H1 (cell line): ENCODE measurements around the gene MCM3AP. TPM values are rescaled to one million over a fixed set of nuclear protein-coding genes. Genes with fewer than 3 reads are reported as not detected.

ENCODE experiments used
- EZH2 ChIP-seq: fragments of 200-600 bp; sonication (generic); IDR thresholded peaks from 2 replicates; pipeline ENCODE4 v1.7.1; 2012; ENCODE audit warnings: low read depth, mild to moderate bottlenecking, moderate library complexity, low read length, inconsistent platforms; ENCODE audit not compliant: severe bottlenecking
- polyA plus RNA-seq, 7 experiments: library from polyadenylated mRNA; depleted of rRNA in 3 of 7; stranded (reverse) in 5 of 7; unstranded in 2 of 7; fragments of >200 nt in 5 of 7; fragments of 200-250 nt in 2 of 7; gene quantifications; 1 replicate in 5 of 7; 2 replicates in 1 of 7; 4 replicates in 1 of 7; pipeline versions ENCODE4 v1.2.1 to v1.2.3, GENCODE V29; 2011 to 2013; ENCODE audit warnings: missing spikeins in 2 of 7, mixed read lengths in 2 of 7
- total RNA-seq: library from RNA; stranded (reverse); fragmentation: NEBNext Ultra II Directional; extraction: Animal tissue kit (Norgen Biotek cat#: 25700); gene quantifications from 2 replicates; pipeline ENCODE4 v1.2.1, GENCODE V29; 2021

Gene MCM3AP
- total and polyA plus RNA-seq, 2 of the 8 experiments (the other 6 are each of a cell fraction or from before 2014, with no cell fraction given), result 37.2 to 119 TPM

DNA sequence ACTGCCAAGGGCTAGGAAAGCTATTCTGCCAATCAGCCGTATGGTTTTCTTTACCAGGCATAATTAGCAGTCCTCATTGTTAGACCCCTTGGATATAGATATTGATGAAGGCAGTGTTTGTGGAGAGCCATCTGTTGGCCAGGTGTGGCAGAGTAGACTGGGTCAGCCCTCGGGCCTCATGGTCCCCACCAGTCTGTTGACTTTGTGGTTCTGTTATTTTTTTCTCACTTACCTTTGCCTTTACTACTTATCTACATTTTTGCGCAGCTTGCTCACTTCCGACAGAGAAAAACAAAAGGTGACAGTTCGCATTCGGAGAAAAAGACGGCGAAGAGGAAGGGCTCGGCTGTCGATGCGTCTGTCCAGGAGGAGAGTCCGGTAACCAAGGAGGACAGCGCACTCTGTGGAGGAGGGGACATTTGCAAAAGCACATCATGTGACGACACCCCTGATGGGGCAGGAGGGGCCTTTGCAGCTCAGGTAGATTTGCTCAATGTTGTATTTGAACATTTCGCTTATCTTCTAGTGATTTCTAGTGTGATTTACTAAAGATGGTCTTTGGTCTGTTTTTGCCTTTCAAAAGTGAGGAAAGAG lies 40.8 kb upstream of the MCM3AP start (continued):
- TF ChIP-seq EZH2, result no peak
